ENCODE results near the gene SFXN5.
A peak's percentile ranks its signal among the peaks of the same experiment; 100 is the strongest.

SFXN5 gene

GRCh38 chr2:72955228-72956049, 116.1 kb downstream of the SFXN5 start:
- no peak for DNase-seq (ENCODE audit: low spot score)

GRCh38 chr2:72954376-72955227, 116.9 kb downstream of the SFXN5 start:
- no peak for DNase-seq (ENCODE audit: low spot score)

GRCh38 chr2:72953976-72954375, 117.5 kb downstream of the SFXN5 start:
- DNase-seq (ENCODE audit: low spot score), result peak; percentile 26

- no peak for DNase-seq (ENCODE audit: low spot score)
Observed at GRCh38 chr2:72953528-72953927, 118.0 kb downstream of the SFXN5 start.

- DNase-seq (ENCODE audit: low spot score), result no peak
Observed at GRCh38 chr2:72952961-72953360, 118.6 kb downstream of the SFXN5 start.

GRCh38 chr2:72952110-72952823, 119.2 kb downstream of the SFXN5 start:
- no peak for DNase-seq (ENCODE audit: low spot score)

- no peak for DNase-seq (ENCODE audit: low spot score)
Observed at GRCh38 chr2:72951303-72952095, 120.0 kb downstream of the SFXN5 start.

- no peak for DNase-seq (ENCODE audit: low spot score)
Observed at GRCh38 chr2:72950558-72951255, 120.8 kb downstream of the SFXN5 start.

GRCh38 chr2:72949642-72950041, 121.9 kb downstream of the SFXN5 start:
- no peak for DNase-seq (ENCODE audit: low spot score)

- no peak for DNase-seq (ENCODE audit: low spot score)
Observed at GRCh38 chr2:72949045-72949444, 122.5 kb downstream of the SFXN5 start.

GRCh38 chr2:72947952-72948830, 123.3 kb downstream of the SFXN5 start:
- DNase-seq (ENCODE audit: low spot score), result no peak

GRCh38 chr2:72946466-72946865, 125.0 kb downstream of the SFXN5 start:
- no peak for DNase-seq (ENCODE audit: low spot score)

GRCh38 chr2:72945450-72946019, 126.0 kb downstream of the SFXN5 start:
- DNase-seq (ENCODE audit: low spot score), result no peak

GRCh38 chr2:72944804-72945449, 126.6 kb downstream of the SFXN5 start:
- no peak for DNase-seq (ENCODE audit: low spot score)

GRCh38 chr2:72943540-72944395, 127.7 kb downstream of the SFXN5 start:
- no peak for DNase-seq (ENCODE audit: low spot score)

GRCh38 chr2:72942881-72943418, 128.6 kb downstream of the SFXN5 start:
- no peak for DNase-seq (ENCODE audit: low spot score)

- no peak for DNase-seq (ENCODE audit: low spot score)
Observed at GRCh38 chr2:72942293-72942692, 129.2 kb downstream of the SFXN5 start.

GRCh38 chr2:72940786-72941185, 130.7 kb downstream of the SFXN5 start:
- DNase-seq (ENCODE audit: low spot score), result no peak
